ENCODE results near the gene ADAMTS3. TPM values are rescaled to one million over a fixed set of nuclear protein-coding genes. Genes with fewer than 3 reads are reported as not detected.
"Not testable (repeated sequence)": the region's sequence is repeated elsewhere in the genome, so short reads cannot be mapped to it uniquely, and the experiment has no call there.

The ADAMTS3 gene
- total RNA-seq, 1 experiment from 2014 or later, result not detected

DNA sequence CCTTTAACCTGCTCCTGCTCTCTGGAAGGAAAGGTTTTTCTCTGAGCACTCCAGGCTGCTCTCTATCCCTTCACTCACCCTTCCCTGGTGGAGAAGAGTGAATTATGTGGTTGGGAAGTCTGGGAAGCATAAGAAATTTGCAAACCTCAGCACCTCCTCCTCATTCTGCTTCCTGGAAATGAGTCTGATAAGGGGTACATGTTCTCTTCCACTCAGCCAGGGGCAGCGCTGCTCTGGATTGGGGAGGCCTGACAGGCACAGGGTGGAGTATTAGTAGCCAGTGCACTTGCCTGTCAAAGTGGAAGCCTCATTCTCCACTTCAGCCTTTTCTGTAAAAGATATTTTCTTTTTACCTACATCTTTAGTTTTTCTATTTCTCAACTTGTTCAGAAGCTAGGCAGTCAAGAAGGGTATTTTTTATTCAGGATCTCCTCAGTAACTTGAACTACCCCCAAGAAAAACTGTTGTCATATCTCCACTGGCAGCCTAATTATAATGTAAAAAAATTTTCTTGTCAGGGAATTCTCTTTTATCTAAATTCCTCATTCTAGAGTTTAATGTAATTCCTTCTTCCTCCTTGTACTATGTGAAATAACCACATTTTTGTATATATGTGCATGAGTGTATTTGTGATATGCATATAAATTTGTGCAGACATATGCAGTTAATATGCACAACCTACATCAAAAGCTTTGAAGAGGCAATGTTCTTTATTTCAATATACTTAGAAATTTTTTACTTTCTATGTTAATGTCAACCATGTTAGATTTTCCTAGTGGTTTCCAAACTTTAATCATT, 15.3 kb downstream of the ADAMTS3 start:
- no peak for DNase-seq (ENCODE audit: low spot score)

DNA sequence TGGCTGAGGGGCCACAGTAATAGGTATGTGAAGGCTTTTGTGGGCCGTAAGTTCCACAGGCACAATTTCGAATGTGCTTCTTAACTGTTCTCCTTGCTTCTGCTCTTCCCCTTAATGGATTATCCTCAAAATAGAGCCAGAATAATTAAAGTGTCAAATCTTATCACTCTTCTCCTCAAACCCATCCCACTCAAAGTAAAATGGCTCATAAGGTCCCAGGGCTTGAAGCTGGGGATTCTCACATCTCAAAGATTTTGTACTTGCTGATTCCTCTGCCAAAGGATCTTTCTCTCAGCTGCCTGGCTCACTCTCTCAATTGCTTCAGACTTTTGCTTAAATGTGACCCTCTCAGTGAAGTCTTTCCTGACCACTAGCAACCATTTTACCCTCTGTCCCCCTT, 16.6 kb downstream of the ADAMTS3 start:
- DNase-seq (ENCODE audit: low spot score), result no peak

DNA sequence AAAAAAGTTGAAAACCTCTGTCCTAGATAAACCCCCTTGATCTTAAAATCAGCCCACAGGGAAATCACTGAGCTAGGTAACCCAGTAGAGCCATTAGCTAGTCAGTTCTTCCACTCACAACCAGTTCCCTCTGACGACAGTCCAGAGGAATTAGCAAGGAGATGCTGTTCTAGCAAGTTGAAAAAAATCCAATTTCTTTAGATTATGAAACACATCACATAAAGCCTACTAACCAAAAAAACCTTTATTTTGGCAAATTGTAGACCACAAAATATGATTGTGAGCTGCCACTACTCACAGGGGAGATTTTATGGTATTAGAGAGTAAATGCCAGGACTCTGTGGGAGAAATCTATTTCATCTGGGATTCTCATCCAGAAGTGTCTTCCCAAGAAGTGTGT, 22.6 kb downstream of the ADAMTS3 start:
- no peak for DNase-seq (ENCODE audit: low spot score)

DNA sequence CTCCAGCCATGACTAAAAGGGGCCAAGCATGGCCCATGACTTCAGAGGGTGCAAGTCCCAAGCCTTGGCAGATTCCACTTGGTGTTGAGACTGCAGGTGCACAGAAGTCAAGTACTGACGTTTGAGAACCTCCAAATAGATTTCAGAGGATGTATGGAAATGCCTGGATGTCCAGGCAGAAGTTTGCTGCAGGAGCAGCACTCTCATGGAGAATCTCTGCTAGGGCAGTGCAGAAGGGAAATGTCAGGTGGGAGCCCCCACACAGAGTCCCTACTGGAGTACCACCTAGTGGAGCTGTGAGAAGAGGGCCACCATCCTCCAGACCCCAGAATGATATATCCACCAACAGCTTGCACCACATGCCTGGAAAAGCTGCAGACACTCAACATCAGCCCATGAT, 28.3 kb downstream of the ADAMTS3 start:
- not testable (repeated sequence) for DNase-seq (ENCODE audit: low spot score)

DNA sequence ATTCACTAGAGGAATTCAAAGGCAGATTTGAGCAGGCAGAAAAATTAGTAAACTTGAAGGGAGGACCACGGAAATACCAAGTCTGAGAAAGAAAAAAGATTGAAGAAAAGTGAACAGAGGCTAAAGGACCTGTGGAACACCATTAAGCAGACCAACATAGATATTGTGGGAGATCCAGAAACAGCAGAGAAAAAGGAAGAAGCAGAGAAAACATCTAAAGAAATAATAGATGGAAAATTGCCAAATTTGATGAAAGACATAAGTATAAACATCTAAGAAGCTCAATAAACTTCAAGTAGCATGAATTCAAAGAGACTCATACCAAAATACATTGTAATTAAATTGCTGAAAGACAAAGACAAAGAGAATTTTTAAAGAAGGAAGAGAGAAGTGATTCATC, 31.0 kb downstream of the ADAMTS3 start:
- no peak for DNase-seq (ENCODE audit: low spot score)

DNA sequence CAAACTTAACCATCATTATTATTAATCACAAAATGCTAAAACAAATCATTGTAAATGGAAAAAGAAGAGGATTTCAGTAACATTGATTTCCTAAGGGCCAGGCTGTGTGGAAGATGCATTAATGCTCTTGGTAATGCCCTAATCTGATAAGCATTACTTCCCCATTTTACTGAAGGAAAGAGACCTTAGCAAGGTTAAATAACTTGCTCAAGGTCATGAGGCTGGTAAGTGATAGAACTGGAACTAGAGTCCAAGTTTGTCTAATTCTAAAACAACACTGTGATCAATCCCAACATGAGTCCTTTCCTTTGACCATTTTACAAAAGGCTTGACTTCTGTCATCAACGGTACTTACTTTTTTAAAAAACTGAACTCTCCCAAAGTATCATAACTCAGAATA, 32.6 kb downstream of the ADAMTS3 start:
- DNase-seq (ENCODE audit: low spot score), result no peak

DNA sequence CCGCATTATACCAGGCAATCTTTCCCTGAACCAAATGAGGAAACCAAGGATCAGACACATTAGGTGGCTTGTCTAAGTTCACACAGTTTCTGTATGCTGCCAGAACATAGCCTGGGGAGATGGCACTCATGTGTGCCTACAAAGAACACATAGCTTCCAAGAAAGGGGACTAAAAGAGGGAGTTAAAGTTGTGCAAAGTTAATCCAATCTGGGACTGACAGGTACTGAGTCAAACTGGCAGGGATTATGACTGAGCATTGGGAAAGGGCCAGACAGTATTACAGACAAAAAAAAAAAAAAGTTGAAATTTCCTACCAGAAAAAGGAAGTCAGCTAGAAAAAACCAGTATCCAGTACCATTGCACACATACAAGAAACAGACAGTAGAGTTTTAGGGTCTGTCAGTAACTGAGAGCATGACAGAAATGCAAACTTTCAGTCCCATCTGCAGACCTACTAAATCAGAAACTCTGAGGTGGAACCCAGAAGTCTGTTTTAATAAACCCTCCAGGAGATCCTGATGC, 37.2 kb downstream of the ADAMTS3 start:
- no peak for DNase-seq (ENCODE audit: low spot score)

DNA sequence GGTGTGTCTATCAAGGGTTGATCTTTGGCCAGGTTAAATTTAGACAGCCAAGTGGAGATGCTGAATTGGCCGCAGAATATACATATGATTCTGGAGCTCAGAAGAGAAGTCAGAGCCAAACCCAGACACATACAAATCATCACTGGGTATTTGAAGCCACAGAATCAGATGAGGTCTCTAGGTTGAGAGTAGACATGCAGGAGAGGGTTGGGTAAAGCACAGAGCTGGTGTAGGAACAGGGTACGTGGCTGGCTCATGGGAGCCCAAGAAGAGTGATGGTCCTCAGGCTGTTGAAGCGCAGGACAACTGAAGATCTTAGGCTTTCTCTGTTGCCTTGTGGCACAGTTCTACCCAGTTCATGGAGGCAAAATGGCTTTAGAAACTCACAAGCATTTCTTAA, 37.7 kb downstream of the ADAMTS3 start:
- no peak for DNase-seq (ENCODE audit: low spot score)

DNA sequence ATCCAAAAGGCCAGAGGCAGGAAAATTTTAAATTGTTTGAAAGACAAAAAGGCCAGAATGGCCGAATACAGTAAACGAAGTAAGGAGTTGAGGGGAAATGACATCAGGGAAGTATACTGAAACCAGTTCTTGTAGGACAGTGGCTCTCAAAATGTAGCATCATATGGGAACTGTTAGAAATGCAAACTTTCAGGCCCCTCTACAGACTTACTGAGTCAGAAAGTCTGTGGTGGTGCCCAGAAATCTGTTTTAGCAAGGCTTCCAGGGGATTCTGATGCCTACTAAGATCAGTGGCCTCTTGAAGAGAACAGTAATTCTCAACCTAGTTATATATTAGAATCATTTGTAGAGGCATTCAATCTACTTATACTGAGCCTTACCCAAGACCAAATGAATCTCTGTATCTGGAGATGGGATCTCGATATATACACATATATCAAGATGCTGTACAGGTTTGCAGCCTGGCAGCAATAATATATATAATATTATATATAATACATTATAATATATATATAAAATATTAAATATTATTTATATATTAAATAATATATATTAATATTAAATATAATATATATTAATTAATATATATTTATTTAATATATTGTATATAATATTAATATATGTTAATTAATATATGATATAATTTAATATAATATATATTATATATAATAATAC, 39.7 kb downstream of the ADAMTS3 start:
- DNase-seq (ENCODE audit: low spot score), result no peak

DNA sequence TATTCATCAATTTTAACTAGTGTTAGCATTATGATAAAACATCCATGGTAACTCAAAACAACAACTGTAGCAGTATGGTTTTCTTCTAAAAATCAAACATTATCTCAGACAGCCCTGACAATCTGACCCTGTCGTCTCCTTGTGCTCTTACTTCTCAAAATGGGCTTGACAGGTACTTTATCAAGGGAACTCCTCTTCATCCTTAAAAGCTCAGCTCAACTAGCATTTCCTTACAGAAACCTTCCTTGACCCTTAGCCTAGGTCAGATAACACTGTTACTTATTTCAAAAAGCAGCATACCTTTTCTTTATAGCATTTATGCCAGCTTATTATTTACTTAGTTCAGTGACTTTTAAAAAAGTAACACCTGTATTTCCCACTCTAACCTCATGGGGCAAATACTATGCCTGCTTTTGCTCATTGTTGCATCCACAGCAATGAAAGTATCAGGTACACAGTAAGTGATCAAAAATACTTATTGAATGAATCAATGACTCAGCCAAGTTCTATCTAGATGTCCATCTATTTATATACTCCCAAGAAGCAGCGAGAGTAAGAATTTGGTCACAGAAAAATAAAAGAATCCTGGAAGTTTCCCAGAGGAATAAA, 41.9 kb downstream of the ADAMTS3 start:
- DNase-seq (ENCODE audit: low spot score), result no peak

DNA sequence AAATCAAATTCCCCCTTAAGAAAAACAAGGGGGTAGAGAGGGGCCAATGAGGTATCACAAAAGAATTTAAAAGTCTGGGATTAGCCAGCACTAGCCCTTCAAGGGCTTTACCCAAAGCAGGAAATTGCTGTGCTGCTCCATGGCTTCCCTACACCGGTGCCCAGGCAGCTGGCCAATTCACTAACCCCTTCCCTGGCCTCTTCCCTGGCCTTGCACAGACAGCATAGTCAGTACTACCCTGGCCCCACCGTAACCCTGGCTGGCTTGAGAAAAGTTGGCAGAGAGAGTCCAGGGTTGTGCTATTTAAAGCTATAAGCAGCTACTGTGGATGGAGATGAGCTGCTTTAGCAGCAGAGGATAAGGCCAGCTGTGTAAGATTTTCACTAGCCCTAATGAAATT, 43.1 kb downstream of the ADAMTS3 start:
- DNase-seq (ENCODE audit: low spot score), result no peak

DNA sequence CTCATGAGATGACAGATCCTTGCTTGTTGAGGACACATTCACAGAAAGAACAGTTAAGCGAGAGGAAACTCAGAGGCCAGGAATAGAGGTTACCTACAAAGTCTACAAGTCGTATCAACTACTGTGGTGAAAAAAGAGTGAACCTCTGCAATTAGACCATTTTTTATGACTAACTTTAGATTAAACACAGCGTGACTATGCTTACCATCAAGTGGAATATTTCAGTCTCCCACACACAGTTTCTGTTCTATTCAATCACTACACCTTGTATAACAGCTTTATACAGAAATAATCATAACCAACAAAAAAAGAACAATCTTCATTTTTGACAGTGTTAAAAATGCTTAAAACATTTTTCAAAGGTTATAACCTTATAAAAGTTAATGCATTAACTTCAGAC, 46.6 kb downstream of the ADAMTS3 start:
- no peak for DNase-seq (ENCODE audit: low spot score)

DNA sequence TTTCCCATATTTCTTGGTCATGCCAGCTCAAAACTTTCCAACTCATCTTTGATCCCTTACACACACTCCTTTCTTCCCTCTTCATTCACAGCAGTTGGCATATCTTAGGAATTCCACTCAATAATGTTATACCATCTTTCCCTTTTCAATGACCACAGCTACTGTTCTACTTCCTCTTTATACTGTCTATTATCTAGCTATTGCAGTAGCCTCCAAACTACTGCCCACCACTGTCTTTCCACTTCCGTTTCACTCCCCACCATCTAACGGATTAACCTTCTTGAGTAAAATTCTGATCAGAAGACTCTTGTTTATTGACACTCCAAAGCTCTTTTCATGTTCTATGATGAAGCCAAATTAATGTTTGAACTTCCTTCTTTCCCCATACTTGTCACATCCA, 55.8 kb downstream of the ADAMTS3 start:
- no peak for DNase-seq (ENCODE audit: low spot score)

DNA sequence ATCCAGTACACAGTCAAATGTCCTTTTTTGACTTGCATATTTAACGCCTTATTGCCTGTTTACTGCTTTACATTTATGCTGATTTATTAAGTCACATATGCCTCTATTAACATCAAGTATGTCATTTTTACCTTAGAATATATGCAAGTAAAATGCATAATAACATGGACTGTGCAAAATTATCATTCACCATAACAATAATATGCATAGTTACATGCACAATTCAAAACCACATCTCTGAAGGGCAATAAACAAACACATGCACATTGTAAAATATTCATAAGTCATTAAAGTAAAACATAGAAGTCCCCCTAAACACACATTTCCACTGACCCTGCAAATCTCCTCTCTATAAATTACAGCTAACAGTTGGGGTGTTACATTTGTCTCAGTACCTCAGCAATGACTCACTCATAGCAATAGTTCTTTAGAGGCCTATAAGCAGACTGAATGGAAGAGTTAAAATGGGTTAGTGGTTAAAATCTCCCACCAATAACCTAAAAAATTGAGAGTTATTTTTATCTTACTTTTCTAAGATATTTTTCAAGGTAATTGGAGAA, 61.1 kb downstream of the ADAMTS3 start:
- no peak for DNase-seq (ENCODE audit: low spot score)

DNA sequence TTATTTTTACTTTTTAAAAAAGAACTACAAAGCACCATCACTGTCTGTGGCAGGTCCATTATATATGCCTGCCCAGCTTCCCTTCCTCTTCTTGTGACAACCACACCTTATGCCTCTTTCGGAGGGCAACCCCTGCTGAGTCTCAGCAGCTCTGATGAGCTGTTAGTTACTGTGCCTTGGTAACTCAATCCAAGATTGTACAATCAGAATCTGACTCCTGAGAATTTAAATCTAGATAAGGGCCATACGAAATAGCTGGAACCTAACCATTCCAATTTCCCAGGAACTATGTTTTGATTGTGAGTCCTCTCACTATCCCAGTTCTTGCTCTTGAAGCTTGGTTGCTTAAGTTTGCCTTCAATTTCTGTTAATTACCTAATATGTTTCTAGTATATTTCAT, 61.9 kb downstream of the ADAMTS3 start:
- no peak for DNase-seq (ENCODE audit: low spot score)

DNA sequence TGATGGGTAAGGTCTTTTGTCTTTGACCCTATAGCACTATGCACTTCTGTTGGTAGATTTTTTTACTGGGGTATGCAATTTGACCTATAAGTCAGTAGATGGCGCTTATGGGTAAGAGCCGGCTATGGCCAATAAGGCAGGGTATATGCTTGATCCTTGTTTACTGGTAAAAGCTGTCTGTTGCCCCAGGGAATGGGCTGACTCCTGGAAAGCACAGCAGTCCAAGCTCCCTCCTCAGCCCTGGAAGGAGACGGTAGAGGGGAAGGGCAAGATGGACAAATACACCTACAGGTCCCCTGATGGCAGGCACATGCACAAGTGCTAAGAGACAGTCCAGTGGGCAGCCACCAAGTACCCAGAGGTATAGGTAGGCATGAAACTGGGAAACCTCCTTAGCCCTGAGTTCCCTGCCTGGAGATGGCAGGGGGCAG, 63.7 kb downstream of the ADAMTS3 start:
- peak; percentile 50 for DNase-seq (ENCODE audit: low spot score)

DNA sequence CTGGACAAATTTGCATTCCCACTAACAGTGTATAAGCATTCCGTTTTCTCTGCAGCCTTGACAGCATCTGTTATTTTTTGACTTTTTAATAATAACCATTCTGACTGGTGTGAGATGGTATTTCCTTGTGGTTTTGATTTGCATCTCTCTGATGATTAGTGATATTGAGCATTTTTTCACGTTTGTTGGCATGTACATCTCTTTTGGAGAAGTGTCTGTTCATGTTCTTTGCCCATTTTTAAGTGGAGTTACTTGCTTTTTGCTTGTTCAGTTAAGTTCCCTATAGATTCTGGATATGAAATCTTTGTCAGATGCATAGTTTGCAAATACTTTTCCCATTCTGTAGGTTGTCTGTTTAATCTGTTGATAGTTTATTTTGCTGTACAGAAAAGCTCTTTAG, 68.8 kb downstream of the ADAMTS3 start:
- DNase-seq (ENCODE audit: low spot score), result no peak

DNA sequence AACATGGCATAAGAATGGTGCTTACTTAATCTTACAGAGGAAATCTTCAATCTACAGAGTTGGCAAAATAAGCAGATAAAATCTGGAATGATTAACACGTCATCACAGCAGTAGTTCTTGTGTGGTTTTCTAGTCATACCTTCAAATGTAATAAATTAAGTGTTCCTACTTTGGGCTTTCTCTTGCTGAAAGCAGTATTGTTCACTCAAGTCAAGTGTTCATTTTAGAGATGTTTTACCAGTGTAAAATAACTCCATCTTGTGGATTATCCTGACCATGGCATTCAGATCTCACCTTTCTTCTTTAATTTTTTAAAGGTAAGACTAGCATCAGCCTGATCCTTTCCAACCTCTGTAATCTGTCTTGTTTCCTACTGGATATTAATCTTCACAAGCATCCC, 72.9 kb downstream of the ADAMTS3 start:
- peak; percentile 7 for DNase-seq (ENCODE audit: low spot score)

DNA sequence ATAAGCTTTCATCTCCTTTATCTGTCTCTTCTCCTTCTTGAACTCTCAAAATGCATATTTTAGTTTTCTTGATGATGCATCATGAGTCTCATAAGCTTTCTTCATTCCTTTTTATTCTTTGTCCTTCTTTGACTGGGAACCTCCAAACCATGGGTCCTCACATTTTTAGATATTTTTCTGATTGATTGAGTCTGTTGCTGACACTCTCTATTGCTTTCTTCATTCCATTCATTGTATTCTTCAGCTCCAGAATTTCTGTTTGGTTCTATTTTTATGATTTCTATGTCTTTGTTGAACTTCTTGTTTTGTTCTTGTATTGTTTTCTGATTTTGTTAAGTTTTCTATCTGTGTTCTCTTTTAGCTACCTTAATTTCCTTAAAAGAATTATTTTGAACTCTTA, 74.9 kb downstream of the ADAMTS3 start:
- DNase-seq (ENCODE audit: low spot score), result no peak

DNA sequence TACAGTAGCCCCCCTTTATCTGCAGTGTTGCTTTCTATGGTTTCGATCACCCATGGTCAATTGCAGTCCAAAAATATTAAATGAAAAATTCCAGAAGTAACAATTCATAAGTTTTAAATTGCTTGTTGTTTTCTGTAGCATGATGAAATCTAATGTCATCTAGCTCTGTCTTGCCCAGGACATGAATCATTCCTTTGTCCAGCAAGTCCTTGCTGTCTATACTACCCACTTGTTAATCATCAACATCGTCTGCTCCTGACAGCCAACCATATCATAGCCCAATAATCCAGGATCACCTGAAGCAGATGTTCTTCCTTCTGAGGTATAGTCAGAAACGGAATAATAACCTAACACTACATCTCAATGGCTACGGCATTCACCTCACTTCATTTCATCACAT, 79.8 kb downstream of the ADAMTS3 start:
- no peak for DNase-seq (ENCODE audit: low spot score)

DNA sequence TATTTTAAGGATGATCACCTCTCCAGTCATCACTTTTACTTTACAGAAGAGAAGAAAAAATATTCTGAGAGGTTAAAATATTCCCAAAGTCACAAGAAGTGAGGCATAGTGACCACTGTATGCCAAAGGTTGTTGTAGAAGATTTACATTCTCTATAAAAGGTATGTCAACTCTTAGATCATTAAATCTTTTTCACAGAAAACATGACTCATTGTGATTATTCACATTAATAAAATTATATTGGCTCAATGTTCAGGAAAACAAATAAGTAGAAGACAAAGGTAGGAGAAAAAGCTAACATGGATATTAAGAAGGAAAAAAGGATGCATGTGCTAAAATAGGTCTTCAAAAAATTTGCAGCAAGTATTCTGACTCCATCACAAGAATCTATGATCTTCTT, 82.0 kb downstream of the ADAMTS3 start:
- DNase-seq (ENCODE audit: low spot score), result no peak

DNA sequence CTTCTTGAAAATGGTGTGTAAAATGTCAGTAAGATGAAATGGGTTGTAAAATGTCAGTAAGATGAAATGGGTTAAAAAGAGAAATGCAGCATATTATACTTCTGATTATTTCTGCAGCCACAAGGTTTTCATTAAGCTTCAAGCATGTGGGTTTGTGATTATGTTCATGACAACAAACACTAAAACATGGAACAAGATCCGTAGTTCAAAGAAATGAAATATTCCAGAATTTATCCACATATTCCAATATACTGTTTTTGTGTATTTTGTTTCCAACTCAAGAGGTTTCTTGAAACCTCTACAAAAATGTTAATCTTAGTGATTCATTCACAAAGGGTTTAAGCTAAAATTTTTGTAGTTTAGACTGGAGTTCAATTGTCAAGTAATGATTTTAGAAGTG, 84.0 kb downstream of the ADAMTS3 start:
- DNase-seq (ENCODE audit: low spot score), result no peak

Measured in HT-29 (cell line).